Mononuclear cell (primary cell): ENCODE measurements around the gene DGKI. TPM values are rescaled to one million over a fixed set of nuclear protein-coding genes. Genes with fewer than 3 reads are reported as not detected.
"Not testable (repeated sequence)": the region's sequence is repeated elsewhere in the genome, so short reads cannot be mapped to it uniquely, and the experiment has no call there.

Source experiments
- H3K27me3 ChIP-seq: 2 replicates; pipeline ENCODE4 v1.6.0; 2011; ENCODE audit warnings: low read length, control low read depth; ENCODE audit not compliant: insufficient read depth
- H3K4me1 ChIP-seq: 2 replicates; pipeline ENCODE4 v1.5.1; 2011; ENCODE audit warnings: mild to moderate bottlenecking, low read length, control low read depth; ENCODE audit not compliant: insufficient read depth
- H3K4me3 ChIP-seq: 2 replicates; pipeline ENCODE4 v1.5.1; 2011; ENCODE audit warnings: mild to moderate bottlenecking, low read length, moderate library complexity
- H3K9me3 ChIP-seq: 2 replicates; pipeline ENCODE4 v1.5.1; 2011; ENCODE audit warnings: low read depth, mild to moderate bottlenecking, control low read depth, low read length
- total RNA-seq: library from RNA; depleted of rRNA; stranded (reverse); fragments of >200 nt; gene quantifications from one replicate; pipeline ENCODE4 v1.2.3, GENCODE V29; 2012

The DGKI gene
- total RNA-seq, 1 donor, result 0.21 TPM

DNA sequence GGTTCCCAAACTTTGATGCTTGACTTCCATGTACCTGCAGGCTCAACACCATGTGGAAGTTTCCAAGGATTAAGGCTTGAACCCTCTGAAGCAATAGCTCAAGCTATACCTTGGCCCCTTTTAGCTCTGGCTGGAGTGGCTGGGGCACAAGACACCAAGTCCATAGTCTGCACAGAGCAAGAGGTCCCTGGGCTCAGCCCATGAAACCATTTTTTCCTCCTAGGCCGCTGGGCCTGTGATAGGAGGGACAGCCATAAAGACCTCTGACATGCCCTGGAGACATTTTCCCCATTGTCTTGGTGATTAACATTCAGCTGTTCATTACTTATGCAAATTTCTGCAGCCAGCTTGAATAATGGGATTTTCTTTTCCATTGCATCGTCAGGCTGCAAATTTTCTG is 14.4 kb downstream of the DGKI start:
- peaks cover 2% of the 10 kb centered on the region for H3K27me3 ChIP-seq
- H3K4me1 ChIP-seq, result no peaks in the 10 kb centered on the region
- H3K9me3 ChIP-seq, result peaks cover 10% of the 10 kb centered on the region
- no peak overlapping the region for H3K4me3 ChIP-seq

GRCh38 chr7:137831555-137831954 is 15.2 kb downstream of the DGKI start:
- not testable (repeated sequence) for H3K27me3 ChIP-seq, H3K9me3 ChIP-seq, H3K4me3 ChIP-seq, H3K4me1 ChIP-seq

GRCh38 chr7:137829337-137829992 is 17.3 kb downstream of the DGKI start:
- H3K27me3 ChIP-seq, result peaks cover 5% of the 10 kb centered on the region

DNA sequence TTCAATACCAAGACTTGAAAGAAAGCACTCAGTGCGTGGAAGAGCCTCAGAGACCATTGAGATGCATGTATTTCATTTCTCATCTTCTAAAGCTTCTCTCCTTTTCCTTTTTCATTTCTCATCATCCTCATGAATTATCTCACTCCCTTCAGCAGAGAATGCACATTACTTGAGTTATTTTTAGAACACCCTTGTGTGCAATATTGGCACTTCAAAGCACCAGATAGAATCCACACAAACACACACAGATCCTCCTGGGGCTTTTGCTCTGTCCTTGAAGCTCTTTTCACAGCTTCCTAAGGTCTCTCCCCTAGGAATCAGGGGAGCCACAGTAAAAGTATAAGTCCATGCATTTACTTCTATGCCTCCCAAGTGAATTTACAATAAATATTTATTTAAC is 18.3 kb downstream of the DGKI start:
- H3K27me3 ChIP-seq, result peaks cover 5% of the 10 kb centered on the region
- H3K9me3 ChIP-seq, result peaks cover 4% of the 10 kb centered on the region
- no peak overlapping the region for H3K4me3 ChIP-seq
- no peaks in the 10 kb centered on the region for H3K4me1 ChIP-seq

More at GRCh38 chr7:137829337-137829992, 17.3 kb downstream of the DGKI start:
- peaks cover 10% of the 10 kb centered on the region for H3K9me3 ChIP-seq
- H3K4me1 ChIP-seq, result no peaks in the 10 kb centered on the region
- no peak overlapping the region for H3K4me3 ChIP-seq

DNA sequence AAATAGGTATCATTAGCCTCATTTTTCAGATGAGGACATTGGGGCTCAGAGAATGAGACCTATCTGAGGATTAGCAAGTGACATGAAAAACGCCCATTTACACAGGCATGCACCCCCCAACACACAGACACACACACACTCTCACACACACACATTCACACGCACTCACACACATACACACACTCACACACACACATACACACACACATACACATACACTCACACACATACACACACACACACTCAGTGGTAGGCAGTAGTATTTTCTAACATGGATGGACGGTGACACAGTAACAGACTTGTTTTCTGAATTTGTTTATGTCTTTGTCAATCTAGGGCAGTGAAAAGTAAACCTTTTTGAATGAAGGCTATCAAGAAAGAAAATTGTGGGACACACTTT is 21.3 kb downstream of the DGKI start:
- Histone ChIP-seq H3K27me3 (peaks cover 5% of the 10 kb centered on the region), H3K4me3 (no peak overlapping the region), H3K4me1 (no peaks in the 10 kb centered on the region), H3K9me3 (no peaks in the 10 kb centered on the region)

DNA sequence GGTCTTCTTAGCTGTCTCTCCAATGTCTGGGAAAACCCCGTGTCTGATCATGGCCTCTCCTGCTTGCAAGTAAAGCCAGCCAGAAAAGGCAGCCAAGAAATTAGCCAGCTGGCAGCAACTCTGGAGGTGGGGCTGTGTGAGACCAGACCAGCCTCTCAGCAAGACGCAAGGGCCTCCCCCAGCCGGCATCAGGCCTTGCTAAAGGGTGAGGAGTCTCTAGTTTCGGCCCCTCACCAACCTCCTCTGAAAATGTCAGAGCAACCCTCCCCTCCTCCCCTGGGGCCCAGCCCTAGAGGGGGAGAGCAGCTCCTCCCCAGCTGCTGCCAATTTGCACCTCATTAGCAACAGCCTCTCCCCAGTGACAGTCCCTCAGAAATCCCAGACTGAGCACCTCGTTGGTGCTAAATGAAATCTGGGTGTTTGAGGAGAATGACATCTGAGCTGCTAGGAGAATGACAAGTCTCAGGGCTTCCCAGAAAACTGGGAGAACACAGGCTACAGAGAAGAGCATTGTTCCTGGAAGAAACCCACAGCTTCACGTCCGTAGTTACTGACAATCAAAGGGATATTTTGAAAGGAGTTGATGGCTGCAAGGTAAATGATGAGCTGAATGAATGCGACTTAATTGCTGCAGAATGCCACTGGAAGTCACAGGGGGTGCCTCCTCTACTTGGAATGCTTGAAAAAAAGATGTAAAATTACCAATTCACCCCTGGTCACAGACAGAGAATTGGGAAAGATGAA is 25.9 kb downstream of the DGKI start:
- H3K4me3 ChIP-seq, result no peak overlapping the region
- no peaks in the 10 kb centered on the region for H3K9me3 ChIP-seq
- H3K27me3 ChIP-seq, result peaks cover 3% of the 10 kb centered on the region
- H3K4me1 ChIP-seq, result no peaks in the 10 kb centered on the region

- Histone ChIP-seq H3K9me3 (no peaks in the 10 kb centered on the region), H3K4me3 (no peak overlapping the region), H3K27me3 (no peaks in the 10 kb centered on the region), H3K4me1 (no peaks in the 10 kb centered on the region)
Measured at GRCh38 chr7:137820156-137820555, 26.6 kb downstream of the DGKI start.

DNA sequence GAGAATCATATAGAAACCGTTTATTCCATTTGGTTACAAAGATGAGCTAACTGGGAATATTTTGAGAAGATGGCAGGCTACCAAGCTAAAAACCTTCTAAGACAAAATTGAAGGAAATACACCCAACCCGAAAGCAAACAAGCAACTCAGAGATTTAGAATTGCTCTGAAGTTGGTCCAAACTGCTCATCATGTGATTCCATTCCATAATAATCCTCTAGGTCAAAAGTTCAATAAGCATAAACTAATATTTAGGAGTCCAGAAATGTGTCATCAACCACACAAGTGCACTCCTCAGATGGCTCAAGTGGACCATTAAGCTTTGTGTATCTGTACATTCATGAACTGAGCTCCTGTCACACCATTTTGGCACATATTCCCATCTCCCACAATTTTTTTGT is 28.7 kb downstream of the DGKI start:
- no peak overlapping the region for H3K4me3 ChIP-seq
- no peaks in the 10 kb centered on the region for H3K27me3 ChIP-seq
- no peaks in the 10 kb centered on the region for H3K9me3 ChIP-seq
- H3K4me1 ChIP-seq, result no peaks in the 10 kb centered on the region

- Histone ChIP-seq H3K4me3 (no peak overlapping the region), H3K9me3 (no peaks in the 10 kb centered on the region), H3K27me3 (no peaks in the 10 kb centered on the region), H3K4me1 (no peaks in the 10 kb centered on the region)
Measured at GRCh38 chr7:137816696-137817320, 30.0 kb downstream of the DGKI start.

- Histone ChIP-seq H3K4me3 (no peak overlapping the region), H3K4me1 (no peaks in the 10 kb centered on the region), H3K27me3 (no peaks in the 10 kb centered on the region), H3K9me3 (no peaks in the 10 kb centered on the region)
Measured at GRCh38 chr7:137813541-137813940, 33.2 kb downstream of the DGKI start.

DNA sequence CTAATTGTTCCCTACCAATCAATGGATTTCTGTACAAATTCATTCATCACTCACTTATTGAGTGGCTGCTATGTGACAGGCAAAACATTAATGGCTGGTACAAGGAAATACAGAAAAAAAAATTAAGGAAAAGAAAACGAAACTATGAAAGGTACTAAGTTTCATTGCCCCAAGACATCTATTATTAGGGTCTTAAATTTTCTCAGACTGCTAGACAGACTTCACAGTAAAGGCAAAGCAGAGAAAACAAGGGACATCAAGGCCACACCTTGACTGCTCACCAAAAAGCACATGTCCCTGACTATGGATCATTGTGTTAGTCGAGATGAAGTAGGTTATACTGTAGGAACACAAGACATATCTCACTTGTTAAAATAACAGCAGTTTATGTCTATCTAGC is 36.5 kb downstream of the DGKI start:
- Histone ChIP-seq H3K27me3 (no peaks in the 10 kb centered on the region), H3K4me1 (no peaks in the 10 kb centered on the region), H3K4me3 (no peak overlapping the region), H3K9me3 (no peaks in the 10 kb centered on the region)

- H3K27me3 ChIP-seq, result no peaks in the 10 kb centered on the region
- H3K4me3 ChIP-seq, result no peak overlapping the region
- H3K4me1 ChIP-seq, result no peaks in the 10 kb centered on the region
- H3K9me3 ChIP-seq, result no peaks in the 10 kb centered on the region
Measured at GRCh38 chr7:137804836-137805235, 41.9 kb downstream of the DGKI start.

GRCh38 chr7:137801491-137801890 is 45.3 kb downstream of the DGKI start:
- no peaks in the 10 kb centered on the region for H3K4me1 ChIP-seq
- peaks cover 2% of the 10 kb centered on the region for H3K27me3 ChIP-seq
- H3K9me3 ChIP-seq, result no peaks in the 10 kb centered on the region
- H3K4me3 ChIP-seq, result no peak overlapping the region

GRCh38 chr7:137801003-137801402 is 45.8 kb downstream of the DGKI start:
- no peak overlapping the region for H3K4me3 ChIP-seq
- H3K9me3 ChIP-seq, result no peaks in the 10 kb centered on the region
- H3K27me3 ChIP-seq, result peaks cover 2% of the 10 kb centered on the region
- no peaks in the 10 kb centered on the region for H3K4me1 ChIP-seq

GRCh38 chr7:137798073-137798763 is 48.6 kb downstream of the DGKI start:
- Histone ChIP-seq H3K4me3 (no peak overlapping the region), H3K27me3 (peaks cover 2% of the 10 kb centered on the region), H3K4me1 (no peaks in the 10 kb centered on the region), H3K9me3 (no peaks in the 10 kb centered on the region)
